HG03575 (cell line): Measurements from ENCODE around the gene ARHGAP28.

Experiments used
- ATAC-seq: cut with Tn5 transposase; IDR thresholded peaks from one replicate; pipeline ENCODE4 v1.9.1; 2021; ENCODE audit not compliant: unreplicated experiment, insufficient number of reproducible peaks, low FRiP score; ENCODE audit errors: extremely low read depth

The ARHGAP28 gene

GRCh38 chr18:6757931-6758330 is 28.4 kb downstream of the ARHGAP28 start:
- no peak for ATAC-seq

GRCh38 chr18:6759579-6759978 is 30.1 kb downstream of the ARHGAP28 start:
- ATAC-seq: no peak

DNA sequence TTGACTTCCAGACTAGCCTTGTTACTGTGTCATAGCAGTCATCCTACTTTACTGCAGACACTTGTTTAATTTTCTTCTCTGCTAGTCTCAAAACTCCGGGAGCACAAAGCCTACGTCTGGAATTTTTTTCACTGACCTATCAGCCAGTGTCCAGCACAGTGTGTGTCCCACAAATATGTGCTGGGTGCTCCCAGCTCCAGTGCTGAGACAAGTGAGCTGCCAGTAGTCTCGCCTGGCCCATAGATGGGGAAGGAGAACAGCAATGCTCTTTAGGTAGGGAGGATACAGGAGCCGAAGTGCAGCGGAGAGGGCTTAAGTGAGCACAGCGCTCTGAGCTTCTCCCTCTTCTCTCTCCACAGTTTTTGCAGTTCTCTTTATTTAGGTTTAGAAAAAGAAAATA is 34.0 kb downstream of the ARHGAP28 start:
- no peak for ATAC-seq

DNA sequence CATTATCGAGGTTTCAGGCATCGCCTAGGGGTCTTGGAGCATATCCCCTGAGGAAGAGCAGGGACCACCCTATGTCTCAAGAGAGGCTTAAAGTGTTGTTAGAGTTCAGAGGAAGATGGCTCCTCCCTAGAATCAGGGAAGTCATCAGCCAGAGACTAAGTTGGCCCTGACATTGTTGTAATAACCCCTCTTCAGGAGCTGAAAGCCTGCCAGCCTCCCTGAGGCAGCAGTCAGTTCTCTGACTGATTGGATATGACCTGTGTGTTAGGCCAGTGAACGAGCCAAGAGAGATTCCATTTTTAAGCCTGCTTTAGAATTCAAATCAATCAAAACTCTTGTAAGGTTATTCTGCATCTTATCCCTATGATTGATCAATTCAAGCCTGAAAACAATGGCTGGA is 34.9 kb downstream of the ARHGAP28 start:
- ATAC-seq: no peak

- ATAC-seq: no peak
These were observed 44.3 kb downstream of the ARHGAP28 start for GRCh38 chr18:6773777-6774176.

DNA sequence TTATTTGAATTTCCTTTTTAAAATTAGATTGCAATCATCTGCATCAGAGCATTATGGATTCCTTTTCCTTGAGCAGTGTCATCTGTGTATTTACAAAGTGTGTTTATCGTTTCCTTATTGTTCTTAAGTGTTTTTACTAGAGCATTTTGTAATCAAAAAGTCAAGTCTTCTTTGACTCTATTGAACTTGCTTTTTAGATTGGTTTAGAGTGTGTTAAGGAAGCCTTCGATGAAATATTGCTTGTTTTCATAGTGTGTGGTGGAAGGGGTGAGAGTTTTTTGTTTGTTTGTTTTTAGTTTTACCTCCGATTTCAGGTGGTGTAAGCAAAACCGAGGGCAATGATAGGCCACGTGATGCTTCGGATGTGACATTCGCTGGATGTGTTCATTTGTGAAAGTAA is 45.7 kb downstream of the ARHGAP28 start:
- no peak for ATAC-seq

DNA sequence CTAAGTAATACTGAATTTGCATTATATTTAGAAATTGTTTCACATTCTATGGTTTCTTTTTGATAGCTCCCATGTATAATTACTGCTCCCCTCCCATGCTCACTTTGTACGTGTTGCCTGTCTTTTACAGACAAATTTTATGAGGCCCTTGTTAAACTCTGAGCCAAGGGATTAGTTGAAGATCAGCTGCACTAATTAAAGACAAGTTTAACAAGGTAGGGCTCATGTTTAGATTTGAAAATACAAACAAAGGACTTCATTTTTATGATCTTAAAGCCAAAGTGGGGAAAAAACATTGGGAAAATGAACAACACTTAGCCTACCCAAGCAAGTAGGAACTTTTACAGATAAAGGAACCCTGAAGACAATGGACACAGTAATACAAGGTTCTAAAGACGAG is 46.2 kb downstream of the ARHGAP28 start:
- ATAC-seq: no peak

- ATAC-seq: no peak
These were observed 46.7 kb downstream of the ARHGAP28 start for GRCh38 chr18:6776188-6776587.

DNA sequence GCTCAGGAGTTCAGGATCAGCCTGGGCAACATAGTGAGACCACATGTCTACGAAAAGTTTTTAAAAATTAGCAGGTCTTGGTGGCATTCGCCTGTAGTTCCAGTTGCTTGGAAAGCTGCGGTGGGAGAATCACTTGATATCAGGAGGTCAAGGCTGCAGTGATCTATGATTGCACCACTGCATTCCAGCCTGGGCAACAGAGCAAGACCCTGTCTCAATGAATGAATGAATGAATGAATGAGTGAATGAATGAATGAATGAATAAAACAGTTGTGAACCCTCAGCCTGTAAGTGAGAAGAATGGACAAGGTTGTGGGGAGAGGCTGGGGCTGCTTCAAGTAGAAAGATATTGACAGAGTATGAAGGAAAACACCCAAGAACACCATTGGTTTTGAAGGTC is 48.0 kb downstream of the ARHGAP28 start:
- no peak for ATAC-seq

DNA sequence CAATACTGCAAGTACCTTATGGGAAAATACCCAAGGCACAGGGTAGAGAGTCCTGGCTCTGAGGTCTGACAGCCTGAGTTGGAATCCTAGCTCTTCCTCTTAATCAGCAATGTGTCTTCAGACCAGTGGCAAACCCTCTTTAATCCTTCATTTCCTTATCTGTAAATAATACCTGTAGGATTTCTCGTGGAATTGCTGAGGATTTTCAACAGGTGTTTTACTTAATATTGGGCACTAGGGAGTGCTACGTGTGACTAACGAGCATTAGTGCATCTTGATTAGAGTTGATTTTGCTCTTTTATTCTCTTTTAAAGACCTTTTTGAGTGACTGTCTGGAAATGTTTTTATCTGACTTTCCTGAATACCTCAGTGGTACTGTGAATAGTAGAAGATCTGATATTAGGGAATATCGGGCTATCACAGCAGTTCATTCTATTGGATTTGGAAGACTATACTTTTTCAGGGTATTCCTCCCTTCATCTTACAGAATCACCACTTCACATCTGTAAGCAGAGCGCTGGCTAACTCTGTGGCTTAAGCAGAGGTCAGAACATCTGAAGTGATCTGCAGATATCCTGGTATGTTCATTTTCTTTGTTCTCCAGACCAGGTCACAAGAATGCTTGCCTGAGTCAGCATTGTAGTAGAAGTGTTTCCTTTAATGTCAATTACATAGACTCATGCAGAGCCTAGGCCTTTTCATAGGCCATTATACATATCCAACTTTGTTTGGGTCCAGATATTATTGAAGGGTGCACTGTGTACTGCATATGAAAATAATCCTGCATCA is 49.1 kb downstream of the ARHGAP28 start:
- no peak for ATAC-seq

- ATAC-seq: no peak
These were observed 51.7 kb downstream of the ARHGAP28 start for GRCh38 chr18:6781142-6781714.

GRCh38 chr18:6781796-6782195 is 52.3 kb downstream of the ARHGAP28 start:
- ATAC-seq: no peak

DNA sequence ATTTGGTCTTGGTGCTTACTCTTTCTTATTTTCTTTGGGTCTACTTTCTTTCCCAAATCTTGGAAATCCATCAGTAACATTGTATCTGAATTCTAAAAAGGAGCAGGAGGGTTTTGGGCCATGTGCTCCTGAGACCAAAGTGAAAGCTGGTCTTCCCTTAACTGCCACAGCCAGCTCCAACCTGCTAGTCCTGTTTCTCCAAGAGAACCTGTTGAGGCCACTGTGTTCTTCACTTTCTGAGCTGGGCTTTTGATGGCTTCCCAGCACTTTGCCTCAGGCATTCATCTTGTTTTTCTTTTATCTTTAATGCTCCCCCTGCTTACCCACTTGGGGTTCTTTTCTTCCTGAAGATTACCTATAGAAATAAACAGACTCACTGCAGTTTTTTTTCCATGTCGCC is 53.3 kb downstream of the ARHGAP28 start:
- ATAC-seq: no peak

- ATAC-seq: no peak
These were observed 54.5 kb downstream of the ARHGAP28 start for GRCh38 chr18:6784046-6784445.

- no peak for ATAC-seq
These were observed 55.5 kb downstream of the ARHGAP28 start for GRCh38 chr18:6785001-6785400.

- ATAC-seq: no peak
These were observed 55.9 kb downstream of the ARHGAP28 start for GRCh38 chr18:6785411-6785810.

- no peak for ATAC-seq
These were observed 62.9 kb downstream of the ARHGAP28 start for GRCh38 chr18:6792391-6792790.

DNA sequence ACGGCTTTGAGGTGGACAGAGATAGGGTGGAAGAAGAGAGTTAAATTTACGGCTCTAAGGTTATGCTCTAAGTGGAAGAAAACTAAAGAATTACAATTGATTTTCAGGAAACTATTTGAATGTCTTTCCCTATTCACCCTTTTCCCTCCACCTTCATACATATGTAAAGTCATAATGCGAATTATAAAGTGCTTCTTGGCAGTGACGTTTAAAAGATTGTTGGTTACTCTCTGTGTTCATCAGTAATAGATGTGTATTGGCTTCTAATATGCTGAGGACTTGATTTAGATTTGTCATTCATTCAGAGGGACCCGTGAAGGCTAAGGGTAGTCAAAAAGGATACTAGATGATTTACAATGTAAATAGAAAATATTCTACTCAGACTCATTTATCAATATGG is 63.9 kb downstream of the ARHGAP28 start:
- no peak for ATAC-seq

DNA sequence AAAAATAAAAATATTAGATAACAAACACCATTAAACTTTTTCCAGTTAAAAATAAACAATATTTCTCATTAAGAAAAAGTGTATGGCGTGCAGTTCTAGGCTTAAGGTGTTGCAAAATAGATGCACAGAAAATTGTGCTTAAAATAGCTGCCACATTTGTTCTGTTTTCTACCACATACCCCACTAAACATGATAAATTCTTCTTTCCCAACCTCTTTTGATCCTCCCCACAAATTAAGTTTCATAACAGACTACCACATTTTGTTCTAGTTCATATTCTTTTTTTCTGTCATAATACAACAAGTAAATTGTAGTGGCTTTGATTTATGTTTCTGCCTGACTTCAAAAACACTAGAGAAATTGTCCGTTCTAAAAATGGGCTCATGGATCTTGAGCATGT is 64.5 kb downstream of the ARHGAP28 start:
- no peak for ATAC-seq

DNA sequence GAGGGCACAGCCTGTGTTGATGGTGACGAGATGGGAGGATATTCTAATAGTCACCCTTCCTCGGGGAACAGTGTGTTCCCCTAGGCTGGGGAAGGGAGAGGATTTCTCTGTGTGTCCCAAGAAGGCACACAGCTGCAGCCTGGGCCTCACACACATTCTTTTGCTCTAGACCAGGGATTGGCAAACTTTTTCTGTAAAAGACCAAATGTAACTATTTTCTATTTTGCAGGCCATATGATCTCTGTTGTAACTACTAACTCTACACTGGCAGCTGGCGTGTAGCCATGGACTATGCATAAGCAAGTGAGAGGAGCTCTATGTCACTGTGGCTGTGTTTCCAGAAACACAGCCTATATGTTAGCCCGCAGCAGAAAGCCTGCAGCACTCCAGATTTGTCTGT is 65.8 kb downstream of the ARHGAP28 start:
- no peak for ATAC-seq

- no peak for ATAC-seq
These were observed 67.0 kb downstream of the ARHGAP28 start for GRCh38 chr18:6796511-6796910.
